ENCODE data around the gene RBCK1. TPM values are rescaled to one million over a fixed set of nuclear protein-coding genes. Genes with fewer than 3 reads are reported as not detected.

The RBCK1 gene
- total and polyA plus RNA-seq, 9 of the 15 experiments (the other 6 are each of a cell fraction or from before 2014, with no cell fraction given), result 5.9 to 59.3 (median 26.5) TPM

DNA sequence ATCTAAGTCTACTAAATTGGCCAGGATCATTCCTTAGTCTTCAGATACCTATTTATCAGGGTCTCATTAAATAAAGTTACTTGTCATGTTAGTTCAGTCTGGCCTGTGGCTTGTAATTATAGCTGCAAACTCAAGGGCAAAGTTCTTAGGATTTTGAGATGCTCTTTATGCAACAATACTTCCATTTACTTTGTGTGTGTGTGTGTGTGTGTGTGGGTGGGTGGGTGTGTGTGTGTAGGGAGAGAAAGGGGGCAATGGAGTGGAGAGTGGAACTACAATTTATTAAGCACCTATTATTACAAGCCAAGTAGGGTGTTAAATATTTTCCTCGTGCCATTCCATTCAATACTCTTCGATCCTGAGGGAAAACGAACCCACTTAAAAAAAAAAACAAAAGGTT, 71.9 kb downstream of the RBCK1 start:
- DNase-seq (ENCODE audit: extremely low read depth in 1 of 4, low spot score in 3 of 4) (no peak), ATAC-seq (no peak), FAIRE-seq (no peak)
- Histone ChIP-seq H3K36me3 (ENCODE audit: control insufficient read depth, insufficient read depth, low read length) (peaks cover 80% of the 10 kb centered on the region; the same call in 2 of the 3 replicates), H4K20me1 (replicated peaks; ENCODE audit: control insufficient read depth, insufficient read depth, low read length) (no peaks in the 10 kb centered on the region), H3K4me1 (replicated peaks in 1 of 2; ENCODE audit: control insufficient read depth in 2 of 2, insufficient read depth in 2 of 2, low read length in 2 of 2) (no peaks in the 10 kb centered on the region; a peak in 1 of 5 replicates), H2AFZ (ENCODE audit: low read depth, low read length) (no peak overlapping the region), H3K9ac (ENCODE audit: insufficient read depth in 1 of 2, low read depth in 2 of 2, low read length in 2 of 2) (no peak overlapping the region), H3K9me3 (replicated peaks; ENCODE audit: control insufficient read depth, insufficient read depth, low read depth, low read length) (no peaks in the 10 kb centered on the region), H3K9me1 (ENCODE audit: control insufficient read depth, insufficient read depth, low read length) (no peaks in the 10 kb centered on the region), H3K27ac (ENCODE audit: extremely low read depth, low read depth, low read length) (no peak overlapping the region), H3K4me2 (ENCODE audit: insufficient read depth, low read length) (no peak overlapping the region), H3K79me2 (ENCODE audit: control insufficient read depth, insufficient read depth, low read length) (no peaks in the 10 kb centered on the region), H3K27me3 (ENCODE audit: control insufficient read depth in 2 of 2, insufficient read depth in 2 of 2, low read length in 2 of 2) (no peaks in the 10 kb centered on the region), H3K4me3 (no peak overlapping the region)
- in situ Hi-C loops (cut with MboI), result no loop called here
- ChIA-PET CTCF (ENCODE audit: low intra/inter-chr PET ratio) (no interaction called here), POLR2A (no interaction called here)
- BruUV-seq (replicated peaks), result no TSS peak
- intact Hi-C loops (cut with micrococcal nuclease), result no loop called here
- 86% methylated on average over 3 of the region's 3 CpGs for WGBS (ENCODE audit: insufficient coverage, low coverage, missing lambda C conversion rate)
- TF ChIP-seq, protein P1, sequence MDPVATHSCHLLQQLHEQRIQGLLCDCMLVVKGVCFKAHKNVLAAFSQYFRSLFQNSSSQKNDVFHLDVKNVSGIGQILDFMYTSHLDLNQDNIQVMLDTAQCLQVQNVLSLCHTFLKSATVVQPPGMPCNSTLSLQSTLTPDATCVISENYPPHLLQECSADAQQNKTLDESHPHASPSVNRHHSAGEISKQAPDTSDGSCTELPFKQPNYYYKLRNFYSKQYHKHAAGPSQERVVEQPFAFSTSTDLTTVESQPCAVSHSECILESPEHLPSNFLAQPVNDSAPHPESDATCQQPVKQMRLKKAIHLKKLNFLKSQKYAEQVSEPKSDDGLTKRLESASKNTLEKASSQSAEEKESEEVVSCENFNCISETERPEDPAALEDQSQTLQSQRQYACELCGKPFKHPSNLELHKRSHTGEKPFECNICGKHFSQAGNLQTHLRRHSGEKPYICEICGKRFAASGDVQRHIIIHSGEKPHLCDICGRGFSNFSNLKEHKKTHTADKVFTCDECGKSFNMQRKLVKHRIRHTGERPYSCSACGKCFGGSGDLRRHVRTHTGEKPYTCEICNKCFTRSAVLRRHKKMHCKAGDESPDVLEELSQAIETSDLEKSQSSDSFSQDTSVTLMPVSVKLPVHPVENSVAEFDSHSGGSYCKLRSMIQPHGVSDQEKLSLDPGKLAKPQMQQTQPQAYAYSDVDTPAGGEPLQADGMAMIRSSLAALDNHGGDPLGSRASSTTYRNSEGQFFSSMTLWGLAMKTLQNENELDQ (CRISPR knock-in tag; IDR thresholded peaks at IDR 0.05; ENCODE audit: borderline replicate concordance), result no peak
- TF ChIP-seq MEF2D (tag; conservative IDR thresholded peaks at IDR 0.05; ENCODE audit: low read depth) (no peak), ZNF780A (CRISPR knock-in tag; IDR thresholded peaks at IDR 0.05) (no peak), JUN (IDR thresholded peaks at IDR 0.05; ENCODE audit: borderline replicate concordance, low read depth, low read length) (no peak), JUN (CRISPR knock-in tag; IDR thresholded peaks at IDR 0.05; ENCODE audit: borderline replicate concordance) (no peak), GABPB2 (CRISPR knock-in tag; conservative IDR thresholded peaks at IDR 0.05) (no peak)
- TF ChIP-seq, protein P2, sequence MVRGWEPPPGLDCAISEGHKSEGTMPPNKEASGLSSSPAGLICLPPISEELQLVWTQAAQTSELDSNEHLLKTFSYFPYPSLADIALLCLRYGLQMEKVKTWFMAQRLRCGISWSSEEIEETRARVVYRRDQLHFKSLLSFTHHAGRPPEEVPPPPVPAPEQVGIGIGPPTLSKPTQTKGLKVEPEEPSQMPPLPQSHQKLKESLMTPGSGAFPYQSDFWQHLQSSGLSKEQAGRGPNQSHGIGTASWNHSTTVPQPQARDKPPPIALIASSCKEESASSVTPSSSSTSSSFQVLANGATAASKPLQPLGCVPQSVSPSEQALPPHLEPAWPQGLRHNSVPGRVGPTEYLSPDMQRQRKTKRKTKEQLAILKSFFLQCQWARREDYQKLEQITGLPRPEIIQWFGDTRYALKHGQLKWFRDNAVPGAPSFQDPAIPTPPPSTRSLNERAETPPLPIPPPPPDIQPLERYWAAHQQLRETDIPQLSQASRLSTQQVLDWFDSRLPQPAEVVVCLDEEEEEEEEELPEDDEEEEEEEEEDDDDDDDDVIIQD (CRISPR knock-in tag; IDR thresholded peaks at IDR 0.05), result no peak
- TF ChIP-seq, protein P3, sequence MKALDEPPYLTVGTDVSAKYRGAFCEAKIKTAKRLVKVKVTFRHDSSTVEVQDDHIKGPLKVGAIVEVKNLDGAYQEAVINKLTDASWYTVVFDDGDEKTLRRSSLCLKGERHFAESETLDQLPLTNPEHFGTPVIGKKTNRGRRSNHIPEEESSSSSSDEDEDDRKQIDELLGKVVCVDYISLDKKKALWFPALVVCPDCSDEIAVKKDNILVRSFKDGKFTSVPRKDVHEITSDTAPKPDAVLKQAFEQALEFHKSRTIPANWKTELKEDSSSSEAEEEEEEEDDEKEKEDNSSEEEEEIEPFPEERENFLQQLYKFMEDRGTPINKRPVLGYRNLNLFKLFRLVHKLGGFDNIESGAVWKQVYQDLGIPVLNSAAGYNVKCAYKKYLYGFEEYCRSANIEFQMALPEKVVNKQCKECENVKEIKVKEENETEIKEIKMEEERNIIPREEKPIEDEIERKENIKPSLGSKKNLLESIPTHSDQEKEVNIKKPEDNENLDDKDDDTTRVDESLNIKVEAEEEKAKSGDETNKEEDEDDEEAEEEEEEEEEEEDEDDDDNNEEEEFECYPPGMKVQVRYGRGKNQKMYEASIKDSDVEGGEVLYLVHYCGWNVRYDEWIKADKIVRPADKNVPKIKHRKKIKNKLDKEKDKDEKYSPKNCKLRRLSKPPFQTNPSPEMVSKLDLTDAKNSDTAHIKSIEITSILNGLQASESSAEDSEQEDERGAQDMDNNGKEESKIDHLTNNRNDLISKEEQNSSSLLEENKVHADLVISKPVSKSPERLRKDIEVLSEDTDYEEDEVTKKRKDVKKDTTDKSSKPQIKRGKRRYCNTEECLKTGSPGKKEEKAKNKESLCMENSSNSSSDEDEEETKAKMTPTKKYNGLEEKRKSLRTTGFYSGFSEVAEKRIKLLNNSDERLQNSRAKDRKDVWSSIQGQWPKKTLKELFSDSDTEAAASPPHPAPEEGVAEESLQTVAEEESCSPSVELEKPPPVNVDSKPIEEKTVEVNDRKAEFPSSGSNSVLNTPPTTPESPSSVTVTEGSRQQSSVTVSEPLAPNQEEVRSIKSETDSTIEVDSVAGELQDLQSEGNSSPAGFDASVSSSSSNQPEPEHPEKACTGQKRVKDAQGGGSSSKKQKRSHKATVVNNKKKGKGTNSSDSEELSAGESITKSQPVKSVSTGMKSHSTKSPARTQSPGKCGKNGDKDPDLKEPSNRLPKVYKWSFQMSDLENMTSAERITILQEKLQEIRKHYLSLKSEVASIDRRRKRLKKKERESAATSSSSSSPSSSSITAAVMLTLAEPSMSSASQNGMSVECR (CRISPR knock-in tag; IDR thresholded peaks at IDR 0.05), result no peak
- TF ChIP-seq, protein P4, sequence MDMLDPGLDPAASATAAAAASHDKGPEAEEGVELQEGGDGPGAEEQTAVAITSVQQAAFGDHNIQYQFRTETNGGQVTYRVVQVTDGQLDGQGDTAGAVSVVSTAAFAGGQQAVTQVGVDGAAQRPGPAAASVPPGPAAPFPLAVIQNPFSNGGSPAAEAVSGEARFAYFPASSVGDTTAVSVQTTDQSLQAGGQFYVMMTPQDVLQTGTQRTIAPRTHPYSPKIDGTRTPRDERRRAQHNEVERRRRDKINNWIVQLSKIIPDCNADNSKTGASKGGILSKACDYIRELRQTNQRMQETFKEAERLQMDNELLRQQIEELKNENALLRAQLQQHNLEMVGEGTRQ (CRISPR knock-in tag; IDR thresholded peaks at IDR 0.05), result no peak
